HG02610 (cell line): ENCODE data around the gene MAMLD1.

ENCODE experiments used
- ATAC-seq: cut with Tn5 transposase; IDR thresholded peaks from one replicate; pipeline ENCODE4 v1.9.1; 2021; ENCODE audit warnings: mild to moderate bottlenecking, moderate library complexity; ENCODE audit not compliant: unreplicated experiment

The MAMLD1 gene

GRCh38 chrX:150525061-150525919 is 162.2 kb downstream of the MAMLD1 start:
- no peak for ATAC-seq

GRCh38 chrX:150526692-150527091 is 163.6 kb downstream of the MAMLD1 start:
- ATAC-seq = no peak

GRCh38 chrX:150527108-150527507 is 164.0 kb downstream of the MAMLD1 start:
- ATAC-seq = no peak

GRCh38 chrX:150529587-150529986 is 166.5 kb downstream of the MAMLD1 start:
- ATAC-seq = no peak

GRCh38 chrX:150530821-150531220 is 167.7 kb downstream of the MAMLD1 start:
- no peak for ATAC-seq

GRCh38 chrX:150531467-150531866 is 168.3 kb downstream of the MAMLD1 start:
- ATAC-seq = no peak

- ATAC-seq = no peak
Observed at GRCh38 chrX:150533863-150534262, 170.7 kb downstream of the MAMLD1 start.

- ATAC-seq = no peak
Observed at GRCh38 chrX:150536455-150537116, 173.5 kb downstream of the MAMLD1 start.

GRCh38 chrX:150537851-150538250 is 174.7 kb downstream of the MAMLD1 start:
- no peak for ATAC-seq

- ATAC-seq = no peak
Observed at GRCh38 chrX:150540965-150541364, 177.8 kb downstream of the MAMLD1 start.

GRCh38 chrX:150542846-150543229 is 179.7 kb downstream of the MAMLD1 start:
- ATAC-seq = no peak

GRCh38 chrX:150543230-150544155 is 180.4 kb downstream of the MAMLD1 start:
- peak; percentile 76 for ATAC-seq

- no peak for ATAC-seq
Observed at GRCh38 chrX:150544222-150544787, 181.2 kb downstream of the MAMLD1 start.

- no peak for ATAC-seq
Observed at GRCh38 chrX:150544835-150545770, 182.0 kb downstream of the MAMLD1 start.

GRCh38 chrX:150546711-150547153 is 183.6 kb downstream of the MAMLD1 start:
- no peak for ATAC-seq

- ATAC-seq = no peak
Observed at GRCh38 chrX:150547375-150548115, 184.4 kb downstream of the MAMLD1 start.

GRCh38 chrX:150548251-150548650 is 185.1 kb downstream of the MAMLD1 start:
- no peak for ATAC-seq

GRCh38 chrX:150548684-150549083 is 185.6 kb downstream of the MAMLD1 start:
- ATAC-seq = no peak

GRCh38 chrX:150551963-150552362 is 188.8 kb downstream of the MAMLD1 start:
- no peak for ATAC-seq
